ENCODE data around the gene KIAA0825.

- TF ChIP-seq CTCF (IDR thresholded peaks at IDR 0.05 in 4 of 5, conservative IDR thresholded peaks at IDR 0.05 in 1 of 5) (no peak), POLR2A (IDR thresholded peaks at IDR 0.05) (no peak)
Measured at GRCh38 chr5:94308442-94308841, 310.0 kb downstream of the KIAA0825 start.
